Astrocyte of the spinal cord (primary cell): ENCODE measurements around the gene DYSF.

Source experiments
- DNase-seq: peaks from one replicate; pipeline ENCODE4 v3.0.0; 2011; ENCODE audit warnings: low read depth, low spot score
- H3K4me3 ChIP-seq: 2 replicates; pipeline ENCODE4 v1.5.1; 2011; ENCODE audit warnings: low read depth, mild to moderate bottlenecking, low read length, moderate library complexity
- CTCF ChIP-seq: IDR thresholded peaks from 2 replicates; pipeline ENCODE4 v1.5.1; 2012; ENCODE audit warnings: low read depth, mild to moderate bottlenecking, low read length, inconsistent platforms
- in situ Hi-C: cut with HindIII; loops from 2 replicates; pipeline ENCODE4 v1.10.0; 2017; ENCODE audit warnings: low sequenced_read_pairs

Gene DYSF

GRCh38 chr2:71681626-71682025 lies 228.3 kb downstream of the DYSF start:
- TF ChIP-seq CTCF, result no peak
- DNase-seq, result no peak
- in situ Hi-C loops, result no loop called here
- no peak overlapping the region for H3K4me3 ChIP-seq

GRCh38 chr2:71682341-71682740 lies 229.0 kb downstream of the DYSF start:
- in situ Hi-C loops, result no loop called here
- TF ChIP-seq CTCF, result no peak
- DNase-seq, result no peak
- H3K4me3 ChIP-seq, result no peak overlapping the region

GRCh38 chr2:71683070-71683469 lies 229.7 kb downstream of the DYSF start:
- H3K4me3 ChIP-seq, result no peak overlapping the region
- no peak for TF ChIP-seq CTCF
- DNase-seq, result no peak
- in situ Hi-C loops, result no loop called here

GRCh38 chr2:71683666-71684065 lies 230.3 kb downstream of the DYSF start:
- no peak overlapping the region for H3K4me3 ChIP-seq
- no peak for TF ChIP-seq CTCF
- DNase-seq, result no peak
- in situ Hi-C loops, result no loop called here

GRCh38 chr2:71684226-71685072 lies 231.1 kb downstream of the DYSF start:
- TF ChIP-seq CTCF, result no peak
- no peak for DNase-seq
- in situ Hi-C loops, result no loop called here
- no peak overlapping the region for H3K4me3 ChIP-seq

- H3K4me3 ChIP-seq, result no peak overlapping the region
- DNase-seq, result no peak
- TF ChIP-seq CTCF, result no peak
- in situ Hi-C loops, result no loop called here
These were observed 231.9 kb downstream of the DYSF start for GRCh38 chr2:71685073-71685848.
